Renal pelvis (tissue), 4 donors: ENCODE measurements around the gene PDE8A. TPM values are rescaled to one million over a fixed set of nuclear protein-coding genes. Genes with fewer than 3 reads are reported as not detected.
"Not testable (repeated sequence)": the region's sequence is repeated elsewhere in the genome, so short reads cannot be mapped to it uniquely, and the experiment has no call there.

Experiments used
- DNase-seq: peaks from one replicate; pipeline ENCODE4 v3.0.0-alpha.2; 2013
- polyA plus RNA-seq, 3 donors: library from polyadenylated mRNA; unstranded; fragments of 120-200 nt; gene quantifications; one replicate each; pipeline ENCODE4 v1.2.1, GENCODE V29; 2013; ENCODE audit not compliant: insufficient read length in 3 of 3

PDE8A gene
- polyA plus RNA-seq, 3 donors: 33.8 to 74.1 (median 63.4) TPM

DNA sequence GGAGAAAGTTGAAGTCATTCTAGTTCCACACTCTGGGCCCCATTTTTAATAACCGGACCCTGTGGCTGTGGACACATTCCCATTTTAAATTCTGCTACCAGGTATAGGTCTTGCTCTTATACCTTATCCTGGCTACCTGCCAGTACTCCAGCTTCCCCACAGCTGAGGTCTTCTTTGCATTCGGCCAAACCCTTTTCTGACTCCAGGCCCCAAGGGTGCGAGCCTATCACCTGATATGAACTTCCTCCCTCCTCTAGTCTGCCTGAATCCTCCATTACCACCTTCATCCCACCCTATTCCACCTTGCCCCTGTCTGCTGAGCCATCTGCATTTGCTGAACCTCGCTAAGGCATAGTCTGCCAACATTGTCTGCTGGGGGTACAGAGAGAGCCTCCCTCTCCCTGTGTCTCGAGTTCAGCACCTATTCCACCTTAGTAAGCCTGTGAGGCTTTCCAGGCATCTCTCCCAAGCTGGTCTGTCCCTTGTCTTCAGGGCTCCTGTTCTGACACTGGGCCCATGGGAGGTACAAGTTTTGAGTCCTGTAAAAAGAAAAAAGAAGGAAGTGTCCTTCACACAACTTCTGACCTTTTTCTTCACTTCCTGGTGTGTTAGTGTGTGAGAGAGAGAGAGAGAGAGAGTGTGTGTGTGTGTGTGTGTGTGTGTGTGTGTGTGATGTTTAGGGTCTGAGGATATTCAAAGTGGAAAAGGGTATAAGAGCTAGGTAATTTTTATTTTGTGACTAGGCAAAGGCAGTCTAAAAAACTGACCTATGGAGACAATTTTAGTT is 27.0 kb downstream of the PDE8A start:
- DNase-seq: no peak

GRCh38 chr15:85009435-85009834 is 27.8 kb downstream of the PDE8A start:
- no peak for DNase-seq

GRCh38 chr15:85010071-85010385 is 28.4 kb downstream of the PDE8A start:
- DNase-seq: no peak

DNA sequence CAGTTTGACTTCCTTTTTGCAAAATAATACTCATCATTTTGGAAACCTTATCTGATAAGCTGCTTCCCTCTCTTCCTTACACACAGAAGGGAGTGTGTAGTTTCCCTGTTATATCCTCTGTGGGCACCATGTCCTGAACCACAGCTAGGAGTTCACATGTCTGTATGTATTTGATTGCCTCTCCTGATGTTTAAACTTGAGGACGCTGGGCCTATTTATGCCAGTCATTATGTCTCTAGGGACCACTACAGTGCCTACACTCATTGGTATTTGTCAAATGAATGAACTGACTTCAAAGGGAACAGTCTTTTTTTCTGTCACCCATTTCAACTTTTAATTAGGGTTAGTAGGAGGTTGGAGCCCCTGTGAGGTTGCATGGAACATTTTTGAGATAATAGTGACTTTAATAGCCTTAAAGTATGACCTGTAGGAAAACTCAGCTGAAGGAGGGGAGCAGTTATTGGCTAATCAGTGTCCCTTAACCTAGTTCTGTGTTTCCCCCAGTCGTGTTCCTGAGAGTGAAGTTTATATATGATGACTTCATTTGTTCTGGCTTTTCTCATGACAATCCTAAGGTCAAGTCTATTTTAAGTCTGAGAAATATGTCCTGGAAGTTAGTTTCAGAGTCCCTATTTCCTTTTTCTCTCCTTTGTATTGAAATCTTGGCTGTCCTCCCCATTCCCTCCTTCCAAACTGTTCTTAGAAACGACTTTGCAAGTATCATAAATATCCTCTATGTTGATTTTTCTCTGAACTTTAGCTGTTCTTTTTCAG is 28.9 kb downstream of the PDE8A start:
- DNase-seq: peak; percentile 68

DNA sequence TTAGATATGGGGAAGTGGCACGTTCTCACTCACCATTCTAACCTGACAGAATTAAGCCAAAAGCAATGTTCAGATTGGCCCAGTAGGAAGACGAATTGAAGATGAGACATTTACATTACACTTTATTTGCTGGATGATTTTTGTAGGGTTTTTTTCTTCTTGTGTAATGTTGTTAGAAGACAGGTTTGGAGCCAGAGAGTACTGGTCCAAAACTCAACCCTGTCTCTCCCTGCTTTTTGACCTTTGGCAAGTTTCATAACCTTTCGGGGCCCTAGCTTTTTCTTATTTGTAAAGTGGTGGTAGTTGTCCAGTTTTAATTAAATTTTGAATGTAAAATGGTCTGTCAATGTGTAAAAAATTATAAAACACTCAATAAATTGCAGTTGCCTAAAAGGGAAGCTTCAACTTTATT is 29.5 kb downstream of the PDE8A start:
- DNase-seq: no peak

- DNase-seq: not testable (repeated sequence)
Observed at GRCh38 chr15:85011724-85012123, 30.1 kb downstream of the PDE8A start.

- no peak for DNase-seq
Observed at GRCh38 chr15:85013785-85014184, 32.1 kb downstream of the PDE8A start.

GRCh38 chr15:85014932-85015331 is 33.3 kb downstream of the PDE8A start:
- DNase-seq: no peak

DNA sequence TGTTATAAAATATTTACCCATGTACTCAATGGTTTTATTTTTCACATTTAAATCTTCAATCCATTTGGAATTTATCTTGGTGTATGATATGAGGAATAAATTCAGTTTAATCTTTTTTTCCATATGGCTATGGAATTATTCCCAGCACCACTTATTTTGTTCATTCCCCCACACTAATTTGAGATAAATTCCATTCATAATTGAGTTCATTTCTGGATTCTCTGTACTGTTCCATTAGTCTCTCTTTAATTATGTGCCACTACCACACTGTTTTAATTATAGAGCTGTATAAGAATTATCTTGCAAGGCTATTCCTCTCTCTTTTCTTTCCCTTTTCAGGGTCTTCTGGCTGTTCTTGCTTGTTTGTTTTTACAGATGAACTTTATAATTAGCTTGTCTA is 34.6 kb downstream of the PDE8A start:
- no peak for DNase-seq

DNA sequence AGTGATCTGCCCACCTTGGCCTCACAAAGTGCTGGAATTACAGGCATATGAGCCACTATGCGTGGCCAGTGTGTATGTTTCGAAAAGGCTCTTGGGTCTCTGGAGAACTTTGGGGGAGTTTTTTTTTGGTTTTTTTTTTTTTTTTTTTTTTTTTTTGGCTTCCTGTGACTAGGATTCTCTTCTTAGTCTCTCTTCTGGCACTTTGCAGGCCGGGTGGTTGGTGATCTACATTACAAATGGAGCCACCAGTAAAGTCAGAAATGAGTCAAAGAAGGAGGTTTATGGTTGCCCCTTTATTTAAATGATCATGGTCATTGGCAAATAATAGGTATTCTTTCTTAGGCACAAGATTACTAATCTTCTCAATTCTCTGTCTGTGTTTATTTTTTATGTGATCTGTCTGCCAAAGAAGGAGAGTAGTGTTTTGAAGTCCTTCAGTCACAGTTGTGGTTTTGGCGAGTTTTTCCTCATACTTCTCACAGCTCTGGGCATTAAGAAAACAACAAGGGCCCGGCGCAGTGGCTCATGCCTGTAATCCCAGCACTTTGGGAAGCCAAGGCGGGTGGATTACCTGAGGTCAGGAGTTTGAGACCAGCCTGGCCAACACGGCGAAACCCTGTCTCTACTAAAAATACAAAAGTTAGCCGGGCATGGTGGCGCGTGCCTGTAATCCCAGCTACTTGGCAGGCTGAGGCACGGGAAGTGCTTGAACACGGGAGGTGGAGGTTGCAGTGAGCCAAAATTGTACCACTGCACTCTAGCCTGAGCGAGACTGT is 38.3 kb downstream of the PDE8A start:
- DNase-seq: no peak

- no peak for DNase-seq
Observed at GRCh38 chr15:85021409-85021808, 39.8 kb downstream of the PDE8A start.

GRCh38 chr15:85022860-85023403 is 41.3 kb downstream of the PDE8A start:
- no peak for DNase-seq

GRCh38 chr15:85024003-85024402 is 42.3 kb downstream of the PDE8A start:
- DNase-seq: no peak

DNA sequence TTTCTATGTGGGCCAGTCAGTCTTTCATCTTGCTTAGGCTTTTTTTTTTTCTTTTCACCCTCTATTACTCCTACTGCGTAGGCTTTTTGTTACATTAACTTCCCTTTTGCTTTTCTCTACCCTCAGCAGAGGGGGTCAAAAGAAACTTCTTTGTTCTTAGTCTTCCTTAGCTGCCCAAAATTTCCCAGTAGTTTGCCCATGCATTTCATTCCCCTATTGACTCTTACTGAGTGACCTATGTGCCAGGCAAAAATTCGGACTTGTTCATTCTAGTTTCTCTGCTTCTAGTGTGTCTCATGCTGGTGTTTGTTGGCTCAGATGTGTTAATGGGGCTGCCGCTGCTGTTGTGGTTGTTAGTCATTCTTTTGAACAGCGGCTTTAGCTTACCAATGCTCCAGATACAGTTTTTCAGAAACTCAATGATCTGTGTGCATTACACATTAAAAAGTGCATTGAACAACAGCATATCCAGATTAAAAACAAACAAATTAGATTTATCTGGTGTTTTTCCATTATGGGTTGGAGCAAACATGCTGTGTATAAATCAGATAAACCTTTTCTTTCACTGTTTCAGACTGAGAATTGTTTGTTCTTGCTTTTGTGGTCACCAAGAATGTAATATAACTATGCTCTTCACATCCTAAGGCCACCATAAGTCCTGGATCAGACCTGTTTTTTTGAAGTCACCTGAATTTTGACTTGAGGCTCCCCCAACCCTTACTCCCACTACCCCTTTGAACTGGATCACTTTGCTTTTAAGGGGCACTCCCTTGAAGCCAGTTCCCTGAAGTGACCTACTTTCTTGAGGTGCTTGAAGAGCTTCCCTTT is 43.1 kb downstream of the PDE8A start:
- no peak for DNase-seq

GRCh38 chr15:85025516-85026251 is 44.0 kb downstream of the PDE8A start:
- DNase-seq: no peak

- no peak for DNase-seq
Observed at GRCh38 chr15:85026304-85027032, 44.8 kb downstream of the PDE8A start.

- no peak for DNase-seq
Observed at GRCh38 chr15:85027033-85027380, 45.4 kb downstream of the PDE8A start.

- DNase-seq: no peak
Observed at GRCh38 chr15:85027421-85027820, 45.8 kb downstream of the PDE8A start.

DNA sequence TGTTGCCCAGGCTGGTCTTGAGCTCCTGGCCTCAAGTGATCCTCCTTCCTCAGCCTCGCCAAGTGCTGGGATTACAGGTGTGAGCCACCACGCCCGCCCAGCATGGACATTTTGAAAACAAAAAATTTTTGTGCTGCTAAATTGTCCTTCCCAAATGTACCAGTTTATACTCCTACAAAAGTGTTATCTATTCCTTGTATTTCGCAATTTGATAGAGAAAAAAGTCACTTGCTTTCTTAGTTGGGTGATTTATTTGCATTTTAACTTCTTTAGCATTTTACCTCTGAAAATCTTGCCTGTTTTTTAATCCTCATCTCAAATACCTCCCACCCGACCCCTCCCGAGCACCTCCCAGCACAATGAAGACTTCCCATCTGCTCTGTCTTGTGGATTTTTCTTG is 46.8 kb downstream of the PDE8A start:
- no peak for DNase-seq

DNA sequence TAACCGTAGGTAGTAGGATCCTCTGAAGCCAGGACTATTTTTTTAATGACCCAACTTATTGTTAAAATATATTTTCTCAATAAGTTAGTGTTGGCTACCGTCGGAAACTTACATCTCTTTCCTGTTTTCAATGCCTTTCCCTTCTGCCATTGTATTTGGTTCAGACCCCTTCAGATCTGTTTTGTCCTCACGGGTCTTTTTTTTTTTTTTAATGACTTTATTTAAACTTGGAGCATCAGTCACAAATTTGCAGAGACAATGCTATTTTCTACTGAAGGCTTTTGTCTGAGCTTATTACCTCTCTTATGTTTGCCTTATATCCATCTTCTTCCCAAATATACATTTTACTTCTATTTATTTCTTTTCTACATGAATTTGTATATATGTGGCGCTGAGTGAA is 47.6 kb downstream of the PDE8A start:
- DNase-seq: no peak
